K562 (cell line): ENCODE data around the gene ZNF613. TPM values are rescaled to one million over a fixed set of nuclear protein-coding genes. Genes with fewer than 3 reads are reported as not detected.

ENCODE experiments used
- HDAC1 ChIP-seq, 2 experiments: fragments of 450-650 bp; IDR thresholded peaks; 2 replicates each; pipeline ENCODE4 v1.6.1; 2016 to 2017; ENCODE audit warnings: inconsistent platforms in 1 of 2, mild to moderate bottlenecking in 1 of 2, moderate library complexity in 1 of 2
- KAT8 ChIP-seq: fragments of 450-650 bp; IDR thresholded peaks from 2 replicates; pipeline ENCODE4 v1.6.1; 2016; ENCODE audit warnings: low read depth, mild to moderate bottlenecking
- MTA1 ChIP-seq: fragments of 450-650 bp; IDR thresholded peaks from 2 replicates; pipeline ENCODE4 v1.6.1; 2017; ENCODE audit warnings: borderline replicate concordance
- NFATC3 ChIP-seq: fragments of 450-650 bp; IDR thresholded peaks from 2 replicates; pipeline ENCODE4 v1.6.1; 2017; ENCODE audit warnings: mild to moderate bottlenecking
- NFIC ChIP-seq: fragments of 450-650 bp; IDR thresholded peaks from 2 replicates; pipeline ENCODE4 v1.6.1; 2017; ENCODE audit warnings: mild to moderate bottlenecking, inconsistent platforms
- SAP30 ChIP-seq: fragments of 200-600 bp; sonication (generic); IDR thresholded peaks from 2 replicates; pipeline ENCODE4 v1.6.1; 2012; ENCODE audit warnings: borderline replicate concordance, low read depth, mild to moderate bottlenecking, moderate library complexity, low read length, control low read depth, inconsistent platforms; ENCODE audit not compliant: insufficient read depth, poor library complexity, severe bottlenecking
- polyA plus RNA-seq, 8 experiments: library from polyadenylated mRNA; depleted of rRNA in 4 of 8; stranded (reverse) in 5 of 8; unstranded in 3 of 8; fragments of >200 nt; fragmentation: Nextera tagmentation in 2 of 8; fragmentation: Illumina TruSeq in 1 of 8; extraction: Ambion mirVana in 2 of 8; extraction: Trizol in 1 of 8; gene quantifications; 2 replicates each; pipeline versions ENCODE4 v1.2.1 to v1.2.3, GENCODE V29; 2011 to 2014; ENCODE audit warnings: inconsistent platforms in 1 of 8, missing spikeins in 1 of 8
- total RNA-seq, 7 experiments: library from RNA; depleted of rRNA in 6 of 7; stranded (reverse); fragments of >200 nt in 6 of 7; fragmentation: Illumina TruSeq in 2 of 7; extraction: Trizol in 2 of 7; gene quantifications; 2 replicates each; pipeline versions ENCODE4 v1.2.1 to v1.2.3, GENCODE V29; 2011 to 2021; ENCODE audit warnings: low replicate concordance in 1 of 7
- TF ChIP-seq, protein P1 (sequence below): fragments of 450-650 bp; IDR thresholded peaks from 2 replicates; pipeline ENCODE4 v1.6.1; 2018; ENCODE audit not compliant: partially characterized antibody
- TF ChIP-seq, protein P2 (sequence below): fragments of 450-650 bp; formaldehyde crosslinking; IDR thresholded peaks from 2 replicates; pipeline ENCODE4 v1.4.0; 2022; ENCODE audit warnings: missing genetic modification characterization
- TF ChIP-seq, protein P3 (sequence below): fragments of 250-450 bp; sonication (Bioruptor Pico); IDR thresholded peaks from 2 replicates; pipeline ENCODE4 v1.4.0; 2020
- TF ChIP-seq, protein P4 (sequence below): sonication (generic); formaldehyde crosslinking; IDR thresholded peaks from 2 replicates; pipeline ENCODE4 v1.8.0; 2022; ENCODE audit warnings: missing genetic modification reagents, mild to moderate bottlenecking, moderate library complexity, borderline replicate concordance
- TF ChIP-seq, protein P5 (sequence below): sonication (generic); formaldehyde crosslinking; IDR thresholded peaks from 2 replicates; pipeline ENCODE4 v1.8.0; 2022; ENCODE audit warnings: mild to moderate bottlenecking, missing genetic modification reagents
- TF ChIP-seq, protein P6 (sequence below): fragments of 250-450 bp; sonication (Bioruptor Pico); IDR thresholded peaks from 2 replicates; pipeline ENCODE4 v1.8.0; 2021; ENCODE audit warnings: moderate library complexity, mild to moderate bottlenecking, inconsistent platforms

Gene ZNF613
- total and polyA plus RNA-seq, 9 of the 15 experiments (the other 6 are each of a cell fraction or from before 2014, with no cell fraction given), result 2.1 to 4.5 (median 2.7) TPM

DNA sequence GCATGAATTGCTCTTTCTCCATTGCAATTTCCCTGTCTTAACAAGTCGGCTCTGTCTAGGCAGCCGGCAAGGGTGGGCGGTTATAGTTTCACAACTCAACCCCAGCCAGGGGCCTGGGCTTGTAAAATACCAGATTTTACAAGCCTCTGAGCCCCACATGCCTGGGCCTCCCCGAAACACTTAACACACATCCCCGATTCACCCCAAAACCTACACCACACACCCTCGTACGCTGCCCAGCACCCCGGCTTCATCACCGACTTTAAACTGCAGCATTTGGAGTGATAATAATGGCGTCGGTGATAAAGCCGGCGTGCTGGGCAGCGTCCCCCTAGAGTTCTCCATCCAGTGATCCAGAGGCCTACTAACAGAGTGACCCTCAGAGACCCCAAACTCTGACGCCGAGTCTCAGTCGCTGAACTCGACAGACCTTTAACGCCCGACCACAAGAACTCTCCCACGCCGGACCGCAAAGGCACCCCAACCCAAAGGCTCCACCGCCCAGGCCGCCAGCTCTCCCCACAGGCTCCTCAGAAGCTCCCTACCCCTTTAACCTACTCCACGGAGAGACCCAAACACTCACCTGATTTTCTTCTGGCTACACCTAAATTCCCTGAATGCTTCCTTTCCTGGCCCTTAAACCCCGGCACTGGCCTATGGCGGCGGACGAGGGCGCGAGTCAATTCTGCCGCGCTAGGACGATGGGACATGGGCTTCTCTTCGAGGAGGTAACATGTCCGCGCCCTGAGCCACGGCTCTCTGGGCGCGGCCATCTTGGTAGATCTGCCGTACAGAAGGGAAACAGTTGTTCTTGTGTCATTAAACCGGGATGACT is 22.7 kb upstream of the ZNF613 start, which contains the start of gene ZNF649 (continued):
- TF ChIP-seq, protein P1, sequence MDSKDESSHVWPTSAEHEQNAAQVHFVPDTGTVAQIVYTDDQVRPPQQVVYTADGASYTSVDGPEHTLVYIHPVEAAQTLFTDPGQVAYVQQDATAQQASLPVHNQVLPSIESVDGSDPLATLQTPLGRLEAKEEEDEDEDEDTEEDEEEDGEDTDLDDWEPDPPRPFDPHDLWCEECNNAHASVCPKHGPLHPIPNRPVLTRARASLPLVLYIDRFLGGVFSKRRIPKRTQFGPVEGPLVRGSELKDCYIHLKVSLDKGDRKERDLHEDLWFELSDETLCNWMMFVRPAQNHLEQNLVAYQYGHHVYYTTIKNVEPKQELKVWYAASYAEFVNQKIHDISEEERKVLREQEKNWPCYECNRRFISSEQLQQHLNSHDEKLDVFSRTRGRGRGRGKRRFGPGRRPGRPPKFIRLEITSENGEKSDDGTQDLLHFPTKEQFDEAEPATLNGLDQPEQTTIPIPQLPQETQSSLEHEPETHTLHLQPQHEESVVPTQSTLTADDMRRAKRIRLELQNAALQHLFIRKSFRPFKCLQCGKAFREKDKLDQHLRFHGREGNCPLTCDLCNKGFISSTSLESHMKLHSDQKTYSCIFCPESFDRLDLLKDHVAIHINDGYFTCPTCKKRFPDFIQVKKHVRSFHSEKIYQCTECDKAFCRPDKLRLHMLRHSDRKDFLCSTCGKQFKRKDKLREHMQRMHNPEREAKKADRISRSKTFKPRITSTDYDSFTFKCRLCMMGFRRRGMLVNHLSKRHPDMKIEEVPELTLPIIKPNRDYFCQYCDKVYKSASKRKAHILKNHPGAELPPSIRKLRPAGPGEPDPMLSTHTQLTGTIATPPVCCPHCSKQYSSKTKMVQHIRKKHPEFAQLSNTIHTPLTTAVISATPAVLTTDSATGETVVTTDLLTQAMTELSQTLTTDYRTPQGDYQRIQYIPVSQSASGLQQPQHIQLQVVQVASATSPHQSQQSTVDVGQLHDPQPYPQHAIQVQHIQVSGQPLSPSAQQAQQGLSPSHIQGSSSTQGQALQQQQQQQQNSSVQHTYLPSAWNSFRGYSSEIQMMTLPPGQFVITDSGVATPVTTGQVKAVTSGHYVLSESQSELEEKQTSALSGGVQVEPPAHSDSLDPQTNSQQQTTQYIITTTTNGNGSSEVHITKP, result peak; percentile 12
- TF ChIP-seq KAT8, result peak; percentile 79
- TF ChIP-seq NFIC, result 0 out of 2 replicates have a peak, but pooled peaks have one; percentile 34
- TF ChIP-seq, protein P2, sequence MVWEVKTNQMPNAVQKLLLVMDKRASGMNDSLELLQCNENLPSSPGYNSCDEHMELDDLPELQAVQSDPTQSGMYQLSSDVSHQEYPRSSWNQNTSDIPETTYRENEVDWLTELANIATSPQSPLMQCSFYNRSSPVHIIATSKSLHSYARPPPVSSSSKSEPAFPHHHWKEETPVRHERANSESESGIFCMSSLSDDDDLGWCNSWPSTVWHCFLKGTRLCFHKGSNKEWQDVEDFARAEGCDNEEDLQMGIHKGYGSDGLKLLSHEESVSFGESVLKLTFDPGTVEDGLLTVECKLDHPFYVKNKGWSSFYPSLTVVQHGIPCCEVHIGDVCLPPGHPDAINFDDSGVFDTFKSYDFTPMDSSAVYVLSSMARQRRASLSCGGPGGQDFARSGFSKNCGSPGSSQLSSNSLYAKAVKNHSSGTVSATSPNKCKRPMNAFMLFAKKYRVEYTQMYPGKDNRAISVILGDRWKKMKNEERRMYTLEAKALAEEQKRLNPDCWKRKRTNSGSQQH (CRISPR knock-in tag), result peak; percentile 76
- TF ChIP-seq, protein P3, sequence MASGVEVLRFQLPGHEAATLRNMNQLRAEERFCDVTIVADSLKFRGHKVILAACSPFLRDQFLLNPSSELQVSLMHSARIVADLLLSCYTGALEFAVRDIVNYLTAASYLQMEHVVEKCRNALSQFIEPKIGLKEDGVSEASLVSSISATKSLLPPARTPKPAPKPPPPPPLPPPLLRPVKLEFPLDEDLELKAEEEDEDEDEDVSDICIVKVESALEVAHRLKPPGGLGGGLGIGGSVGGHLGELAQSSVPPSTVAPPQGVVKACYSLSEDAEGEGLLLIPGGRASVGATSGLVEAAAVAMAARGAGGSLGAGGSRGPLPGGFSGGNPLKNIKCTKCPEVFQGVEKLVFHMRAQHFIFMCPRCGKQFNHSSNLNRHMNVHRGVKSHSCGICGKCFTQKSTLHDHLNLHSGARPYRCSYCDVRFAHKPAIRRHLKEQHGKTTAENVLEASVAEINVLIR (CRISPR knock-in tag), result no peak
- TF ChIP-seq, protein P4, sequence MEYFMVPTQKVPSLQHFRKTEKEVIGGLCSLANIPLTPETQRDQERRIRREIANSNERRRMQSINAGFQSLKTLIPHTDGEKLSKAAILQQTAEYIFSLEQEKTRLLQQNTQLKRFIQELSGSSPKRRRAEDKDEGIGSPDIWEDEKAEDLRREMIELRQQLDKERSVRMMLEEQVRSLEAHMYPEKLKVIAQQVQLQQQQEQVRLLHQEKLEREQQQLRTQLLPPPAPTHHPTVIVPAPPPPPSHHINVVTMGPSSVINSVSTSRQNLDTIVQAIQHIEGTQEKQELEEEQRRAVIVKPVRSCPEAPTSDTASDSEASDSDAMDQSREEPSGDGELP (CRISPR knock-in tag), result peak; percentile 50; the same call in 1 of the 2 replicates
- TF ChIP-seq, protein P5, sequence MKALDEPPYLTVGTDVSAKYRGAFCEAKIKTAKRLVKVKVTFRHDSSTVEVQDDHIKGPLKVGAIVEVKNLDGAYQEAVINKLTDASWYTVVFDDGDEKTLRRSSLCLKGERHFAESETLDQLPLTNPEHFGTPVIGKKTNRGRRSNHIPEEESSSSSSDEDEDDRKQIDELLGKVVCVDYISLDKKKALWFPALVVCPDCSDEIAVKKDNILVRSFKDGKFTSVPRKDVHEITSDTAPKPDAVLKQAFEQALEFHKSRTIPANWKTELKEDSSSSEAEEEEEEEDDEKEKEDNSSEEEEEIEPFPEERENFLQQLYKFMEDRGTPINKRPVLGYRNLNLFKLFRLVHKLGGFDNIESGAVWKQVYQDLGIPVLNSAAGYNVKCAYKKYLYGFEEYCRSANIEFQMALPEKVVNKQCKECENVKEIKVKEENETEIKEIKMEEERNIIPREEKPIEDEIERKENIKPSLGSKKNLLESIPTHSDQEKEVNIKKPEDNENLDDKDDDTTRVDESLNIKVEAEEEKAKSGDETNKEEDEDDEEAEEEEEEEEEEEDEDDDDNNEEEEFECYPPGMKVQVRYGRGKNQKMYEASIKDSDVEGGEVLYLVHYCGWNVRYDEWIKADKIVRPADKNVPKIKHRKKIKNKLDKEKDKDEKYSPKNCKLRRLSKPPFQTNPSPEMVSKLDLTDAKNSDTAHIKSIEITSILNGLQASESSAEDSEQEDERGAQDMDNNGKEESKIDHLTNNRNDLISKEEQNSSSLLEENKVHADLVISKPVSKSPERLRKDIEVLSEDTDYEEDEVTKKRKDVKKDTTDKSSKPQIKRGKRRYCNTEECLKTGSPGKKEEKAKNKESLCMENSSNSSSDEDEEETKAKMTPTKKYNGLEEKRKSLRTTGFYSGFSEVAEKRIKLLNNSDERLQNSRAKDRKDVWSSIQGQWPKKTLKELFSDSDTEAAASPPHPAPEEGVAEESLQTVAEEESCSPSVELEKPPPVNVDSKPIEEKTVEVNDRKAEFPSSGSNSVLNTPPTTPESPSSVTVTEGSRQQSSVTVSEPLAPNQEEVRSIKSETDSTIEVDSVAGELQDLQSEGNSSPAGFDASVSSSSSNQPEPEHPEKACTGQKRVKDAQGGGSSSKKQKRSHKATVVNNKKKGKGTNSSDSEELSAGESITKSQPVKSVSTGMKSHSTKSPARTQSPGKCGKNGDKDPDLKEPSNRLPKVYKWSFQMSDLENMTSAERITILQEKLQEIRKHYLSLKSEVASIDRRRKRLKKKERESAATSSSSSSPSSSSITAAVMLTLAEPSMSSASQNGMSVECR, result peak; percentile 50; the same call in 1 of the 2 replicates
- peak; percentile 99 for TF ChIP-seq SAP30
- no peak for TF ChIP-seq NFATC3
- TF ChIP-seq, protein P6, sequence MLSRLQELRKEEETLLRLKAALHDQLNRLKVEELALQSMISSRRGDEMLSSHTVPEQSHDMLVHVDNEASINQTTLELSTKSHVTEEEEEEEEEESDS (CRISPR knock-in tag), result no peak
- TF ChIP-seq HDAC1 (IDR thresholded peaks at IDR 0.05), result peak in 1 of 2 experiments; percentile 83; a peak in 2 of 4 replicates
- peak; percentile 31; the same call in 1 of the 2 replicates for TF ChIP-seq MTA1
